ENCODE results near the gene KIAA0825.

GRCh38 chr5:94501365-94501764 lies 117.0 kb downstream of the KIAA0825 start:
- TF ChIP-seq, protein P1, sequence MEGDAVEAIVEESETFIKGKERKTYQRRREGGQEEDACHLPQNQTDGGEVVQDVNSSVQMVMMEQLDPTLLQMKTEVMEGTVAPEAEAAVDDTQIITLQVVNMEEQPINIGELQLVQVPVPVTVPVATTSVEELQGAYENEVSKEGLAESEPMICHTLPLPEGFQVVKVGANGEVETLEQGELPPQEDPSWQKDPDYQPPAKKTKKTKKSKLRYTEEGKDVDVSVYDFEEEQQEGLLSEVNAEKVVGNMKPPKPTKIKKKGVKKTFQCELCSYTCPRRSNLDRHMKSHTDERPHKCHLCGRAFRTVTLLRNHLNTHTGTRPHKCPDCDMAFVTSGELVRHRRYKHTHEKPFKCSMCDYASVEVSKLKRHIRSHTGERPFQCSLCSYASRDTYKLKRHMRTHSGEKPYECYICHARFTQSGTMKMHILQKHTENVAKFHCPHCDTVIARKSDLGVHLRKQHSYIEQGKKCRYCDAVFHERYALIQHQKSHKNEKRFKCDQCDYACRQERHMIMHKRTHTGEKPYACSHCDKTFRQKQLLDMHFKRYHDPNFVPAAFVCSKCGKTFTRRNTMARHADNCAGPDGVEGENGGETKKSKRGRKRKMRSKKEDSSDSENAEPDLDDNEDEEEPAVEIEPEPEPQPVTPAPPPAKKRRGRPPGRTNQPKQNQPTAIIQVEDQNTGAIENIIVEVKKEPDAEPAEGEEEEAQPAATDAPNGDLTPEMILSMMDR (IDR thresholded peaks at IDR 0.05; ENCODE audit: low read depth, low read length), result no peak
- TF ChIP-seq EZH2phosphoT487 (IDR thresholded peaks at IDR 0.05; ENCODE audit: low read depth), result no peak
